Measurements from ENCODE around the gene SLC35E1. TPM values are rescaled to one million over a fixed set of nuclear protein-coding genes. Genes with fewer than 3 reads are reported as not detected.
"Not testable (repeated sequence)": the region's sequence is repeated elsewhere in the genome, so short reads cannot be mapped to it uniquely, and the experiment has no call there.

The SLC35E1 gene
- total RNA-seq, 1 experiment from 2014 or later: 36.3 TPM

GRCh38 chr19:16516923-16517610, 55.1 kb downstream of the SLC35E1 start:
- no peak for DNase-seq (ENCODE audit: low spot score)
- H3K4me1 ChIP-seq (ENCODE audit: insufficient read depth, low read length, poor library complexity, severe bottlenecking): no peaks in the 10 kb centered on the region
- BruUV-seq (replicated peaks): no TSS peak
- H3K36me3 ChIP-seq (ENCODE audit: insufficient read depth, low read length, poor library complexity, severe bottlenecking): peaks cover 55% of the 10 kb centered on the region
- H3K4me3 ChIP-seq (ENCODE audit: low read depth, low read length, poor library complexity, severe bottlenecking): no peak overlapping the region
- ChIA-PET CTCF (no interaction called here), POLR2A (ENCODE audit: low non-redundant PET) (no interaction called here)
- no peaks in the 10 kb centered on the region for H3K9me3 ChIP-seq (ENCODE audit: low read depth, low read length, poor library complexity, severe bottlenecking)
- H3K27ac ChIP-seq (ENCODE audit: low read depth, low read length, poor library complexity, severe bottlenecking): no peak overlapping the region
- no peak for TF ChIP-seq CTCF (conservative IDR thresholded peaks at IDR 0.05; ENCODE audit: low read depth, low read length)
- TF ChIP-seq EZH2 (IDR thresholded peaks at IDR 0.05; ENCODE audit: borderline replicate concordance, low read depth, low read length, poor library complexity, severe bottlenecking): no peak
- no peaks in the 10 kb centered on the region for H3K27me3 ChIP-seq (replicated peaks; ENCODE audit: insufficient read depth, low read depth, low read length, poor library complexity)
- intact Hi-C loops (cut with micrococcal nuclease; ENCODE audit: unreplicated experiment): no loop called here

- Histone ChIP-seq H3K27ac (ENCODE audit: low read depth, low read length, poor library complexity, severe bottlenecking) (no peak overlapping the region), H3K27me3 (replicated peaks; ENCODE audit: insufficient read depth, low read depth, low read length, poor library complexity) (no peaks in the 10 kb centered on the region), H3K36me3 (ENCODE audit: insufficient read depth, low read length, poor library complexity, severe bottlenecking) (peaks cover 48% of the 10 kb centered on the region), H3K9me3 (ENCODE audit: low read depth, low read length, poor library complexity, severe bottlenecking) (no peaks in the 10 kb centered on the region), H3K4me3 (ENCODE audit: low read depth, low read length, poor library complexity, severe bottlenecking) (no peak overlapping the region), H3K4me1 (ENCODE audit: insufficient read depth, low read length, poor library complexity, severe bottlenecking) (no peaks in the 10 kb centered on the region)
- POLR2A ChIA-PET (ENCODE audit: low non-redundant PET): no interaction called here
- no TSS peak for BruUV-seq (replicated peaks)
- intact Hi-C loops (cut with micrococcal nuclease; ENCODE audit: unreplicated experiment): no loop called here
- no peak for DNase-seq (ENCODE audit: low spot score)
- CTCF ChIA-PET: no interaction called here
- no peak for TF ChIP-seq EZH2 (IDR thresholded peaks at IDR 0.05; ENCODE audit: borderline replicate concordance, low read depth, low read length, poor library complexity, severe bottlenecking)
- TF ChIP-seq CTCF (conservative IDR thresholded peaks at IDR 0.05; ENCODE audit: low read depth, low read length): no peak
Measured at GRCh38 chr19:16516381-16516780, 55.8 kb downstream of the SLC35E1 start.

GRCh38 chr19:16514383-16515019, 57.7 kb downstream of the SLC35E1 start:
- DNase-seq (ENCODE audit: low spot score): no peak
- POLR2A ChIA-PET (ENCODE audit: low non-redundant PET): no interaction called here
- Histone ChIP-seq H3K9me3 (ENCODE audit: low read depth, low read length, poor library complexity, severe bottlenecking) (no peaks in the 10 kb centered on the region), H3K4me1 (ENCODE audit: insufficient read depth, low read length, poor library complexity, severe bottlenecking) (no peaks in the 10 kb centered on the region), H3K27me3 (replicated peaks; ENCODE audit: insufficient read depth, low read depth, low read length, poor library complexity) (no peaks in the 10 kb centered on the region), H3K36me3 (ENCODE audit: insufficient read depth, low read length, poor library complexity, severe bottlenecking) (peaks cover 35% of the 10 kb centered on the region), H3K27ac (ENCODE audit: low read depth, low read length, poor library complexity, severe bottlenecking) (no peak overlapping the region), H3K4me3 (ENCODE audit: low read depth, low read length, poor library complexity, severe bottlenecking) (no peak overlapping the region)
- CTCF ChIA-PET: no interaction called here
- no TSS peak for BruUV-seq (replicated peaks)
- intact Hi-C loops (cut with micrococcal nuclease; ENCODE audit: unreplicated experiment): no loop called here
- no peak for TF ChIP-seq EZH2 (IDR thresholded peaks at IDR 0.05; ENCODE audit: borderline replicate concordance, low read depth, low read length, poor library complexity, severe bottlenecking)
- TF ChIP-seq CTCF (conservative IDR thresholded peaks at IDR 0.05; ENCODE audit: low read depth, low read length): no peak

- CTCF ChIA-PET; intact Hi-C loops (cut with micrococcal nuclease; ENCODE audit: unreplicated experiment); BruUV-seq (replicated peaks); H3K4me3 ChIP-seq (ENCODE audit: low read depth, low read length, poor library complexity, severe bottlenecking); H3K4me1 ChIP-seq (ENCODE audit: insufficient read depth, low read length, poor library complexity, severe bottlenecking); H3K27me3 ChIP-seq (replicated peaks; ENCODE audit: insufficient read depth, low read depth, low read length, poor library complexity); POLR2A ChIA-PET (ENCODE audit: low non-redundant PET); H3K9me3 ChIP-seq (ENCODE audit: low read depth, low read length, poor library complexity, severe bottlenecking); DNase-seq (ENCODE audit: low spot score); H3K27ac ChIP-seq (ENCODE audit: low read depth, low read length, poor library complexity, severe bottlenecking): not testable (repeated sequence)
- H3K36me3 ChIP-seq (ENCODE audit: insufficient read depth, low read length, poor library complexity, severe bottlenecking): peaks cover 16% of the 10 kb centered on the region
Measured at GRCh38 chr19:16512611-16513010, 59.6 kb downstream of the SLC35E1 start.
